HCT116 (cell line): ENCODE data around the gene STKLD1. TPM values are rescaled to one million over a fixed set of nuclear protein-coding genes. Genes with fewer than 3 reads are reported as not detected.

Experiments used
- ATAC-seq: fragments of 200-7000 bp; cut with Tn5 transposase; 2 replicates; pipeline ENCODE4 v1.9.1; 2020; ENCODE audit warnings: mild to moderate bottlenecking, moderate library complexity
- BruUV-seq: library from RNA; stranded (reverse); fragments of 400-500 nt; replicated peaks from 2 replicates; lab custom pipeline; 2021; lab: Mats Ljungman, UMichigan
- CTCF ChIA-PET: fragments of 300-600 bp; sonication (Branson Sonifier 250); formaldehyde crosslinking; loops from one replicate; lab custom pipeline; 2021; ENCODE audit warnings: antibody characterized with exemption; lab: Charles Lee
- POLR2A ChIA-PET: fragments of 300-600, 350-600 bp; sonication (Branson Sonifier 250); formaldehyde crosslinking; loops from one replicate; lab custom pipeline; 2021; ENCODE audit warnings: antibody characterized with exemption; lab: Charles Lee
- RAD21 ChIA-PET, 2 experiments: fragments of 300-600 bp; sonication (Branson Sonifier 250); formaldehyde crosslinking; loops; one replicate each; lab custom pipeline; 2023; ENCODE audit warnings: low total read pairs in 2 of 2; ENCODE audit not compliant: uncharacterized antibody in 2 of 2, unreplicated experiment in 2 of 2, low non-redundant PET in 1 of 2; lab: Charles Lee
- DNase-seq: peaks from one replicate; pipeline ENCODE4 v3.0.0-alpha.2; 2010; ENCODE audit warnings: low read depth, low spot score
- H2AFZ ChIP-seq: fragments of 200-600 bp; shearing (Covaris generic), sonication (generic); 2 replicates; pipeline ENCODE4 v1.6.1; 2017; ENCODE audit warnings: low read depth, mixed run types, mixed read lengths, antibody characterized with exemption, low read length; ENCODE audit not compliant: poor library complexity, severe bottlenecking
- H3K27ac ChIP-seq: 2 replicates; pipeline ENCODE4 v1.5.1; 2012; ENCODE audit warnings: low read depth, low read length
- H3K27me3 ChIP-seq: fragments of 200-600 bp; sonication (generic); 2 replicates; pipeline ENCODE4 v1.6.1; 2016; ENCODE audit warnings: mixed run types, low read length, mixed read lengths; ENCODE audit not compliant: insufficient read depth
- H3K36me3 ChIP-seq, 2 experiments: fragments of 200-500 bp in 1 of 2; fragments of 200-600 bp in 1 of 2; sonication (Bioruptor generic) in 1 of 2; sonication (generic) in 1 of 2; 2 replicates each; pipeline versions ENCODE4 v1.5.1 to v1.6.1; 2014 to 2016; ENCODE audit warnings: low read length in 2 of 2, inconsistent platforms in 1 of 2, mixed read lengths in 1 of 2, mixed run types in 1 of 2; ENCODE audit not compliant: insufficient read depth in 2 of 2, control insufficient read depth in 1 of 2
- H3K4me1 ChIP-seq, 2 experiments: fragments of 200-600 bp in 1 of 2; sonication (generic) in 1 of 2; 2 replicates each; pipeline versions ENCODE4 v1.5.1 to v1.6.1; 2012 to 2017; ENCODE audit warnings: low read length in 2 of 2, inconsistent platforms in 1 of 2, mild to moderate bottlenecking in 1 of 2, mixed read lengths in 1 of 2, mixed run types in 1 of 2, moderate library complexity in 1 of 2; ENCODE audit not compliant: insufficient read depth in 2 of 2, control insufficient read depth in 1 of 2
- H3K4me2 ChIP-seq: fragments of 200-600 bp; sonication (generic); 2 replicates; pipeline ENCODE4 v1.6.1; 2017; ENCODE audit warnings: mixed run types, low read length, mixed read lengths
- H3K4me3 ChIP-seq, 2 experiments: fragments of 200-600 bp in 1 of 2; sonication (generic) in 1 of 2; replicated peaks in 1 of 2; 2 replicates each; pipeline ENCODE4 v1.5.1; 2011 to 2016; ENCODE audit warnings: low read length in 2 of 2, control low read depth in 1 of 2, low read depth in 1 of 2, mild to moderate bottlenecking in 1 of 2, mixed read lengths in 1 of 2, mixed run types in 1 of 2
- H3K79me2 ChIP-seq: fragments of 200-600 bp; sonication (generic); 2 replicates; pipeline ENCODE4 v1.6.1; 2017; ENCODE audit warnings: mild to moderate bottlenecking, mixed run types, low read length, moderate library complexity, mixed read lengths; ENCODE audit not compliant: insufficient read depth
- H3K9ac ChIP-seq: fragments of 200-600 bp; sonication (generic); 2 replicates; pipeline ENCODE4 v1.6.1; 2016; ENCODE audit warnings: low read length, mixed read lengths
- H3K9me2 ChIP-seq: fragments of 200-600 bp; sonication (generic), shearing (Covaris generic); 2 replicates; pipeline ENCODE4 v1.6.1; 2017; ENCODE audit warnings: mixed run types, mild to moderate bottlenecking, moderate library complexity; ENCODE audit not compliant: insufficient read depth
- H3K9me3 ChIP-seq, 2 experiments: fragments of 200-500 bp in 1 of 2; fragments of 200-600 bp in 1 of 2; sonication (Bioruptor generic) in 1 of 2; sonication (generic) in 1 of 2; 2 replicates each; pipeline ENCODE4 v1.6.1; 2014 to 2017; ENCODE audit warnings: low read length in 2 of 2, mixed read lengths in 2 of 2, inconsistent platforms in 1 of 2, low read depth in 1 of 2, mild to moderate bottlenecking in 1 of 2, mixed run types in 1 of 2, moderate library complexity in 1 of 2; ENCODE audit not compliant: control insufficient read depth in 1 of 2, insufficient read depth in 1 of 2
- H4K20me1 ChIP-seq: fragments of 200-600 bp; sonication (generic), shearing (Covaris generic); 2 replicates; pipeline ENCODE4 v1.6.1; 2017; ENCODE audit warnings: mixed run types, mild to moderate bottlenecking, moderate library complexity; ENCODE audit not compliant: insufficient read depth
- CBX3 ChIP-seq: IDR thresholded peaks from 2 replicates; pipeline ENCODE4 v1.6.1; 2012; ENCODE audit warnings: low read depth
- JUND ChIP-seq: IDR thresholded peaks from 2 replicates; pipeline ENCODE4 v1.6.1; 2012
- intact Hi-C: fragments of 100-400 bp; cut with micrococcal nuclease; formaldehyde crosslinking; loops from 2 replicates; pipeline ENCODE4 v1.10.0; 2022
- total RNA-seq: library from RNA; stranded (reverse); gene quantifications from one replicate; pipeline ENCODE4 v1.2.1, GENCODE V29; 2021; ENCODE audit not compliant: unreplicated experiment
- TF ChIP-seq, protein P1 (sequence below), 3 experiments: fragments of 200-600 bp in 1 of 3; sonication (generic) in 1 of 3; IDR thresholded peaks in 2 of 3; conservative IDR thresholded peaks in 1 of 3; 2 replicates each; pipeline ENCODE4 v1.5.1; 2012 to 2017; ENCODE audit warnings: low read depth in 2 of 3, low read length in 2 of 3, antibody characterized with exemption in 1 of 3, borderline replicate concordance in 1 of 3, control low read depth in 1 of 3, mild to moderate bottlenecking in 1 of 3, mixed read lengths in 1 of 3, mixed run types in 1 of 3, moderate library complexity in 1 of 3; ENCODE audit not compliant: insufficient read depth in 1 of 3
- TF ChIP-seq, protein P2 (sequence below): IDR thresholded peaks from 2 replicates; pipeline ENCODE4 v1.6.1; 2011; ENCODE audit warnings: mild to moderate bottlenecking, low read length, moderate library complexity; ENCODE audit not compliant: insufficient replicate concordance; ENCODE audit errors: extremely low read depth

The STKLD1 gene
- total RNA-seq, 1 experiment from 2014 or later, result 0.37 TPM

DNA sequence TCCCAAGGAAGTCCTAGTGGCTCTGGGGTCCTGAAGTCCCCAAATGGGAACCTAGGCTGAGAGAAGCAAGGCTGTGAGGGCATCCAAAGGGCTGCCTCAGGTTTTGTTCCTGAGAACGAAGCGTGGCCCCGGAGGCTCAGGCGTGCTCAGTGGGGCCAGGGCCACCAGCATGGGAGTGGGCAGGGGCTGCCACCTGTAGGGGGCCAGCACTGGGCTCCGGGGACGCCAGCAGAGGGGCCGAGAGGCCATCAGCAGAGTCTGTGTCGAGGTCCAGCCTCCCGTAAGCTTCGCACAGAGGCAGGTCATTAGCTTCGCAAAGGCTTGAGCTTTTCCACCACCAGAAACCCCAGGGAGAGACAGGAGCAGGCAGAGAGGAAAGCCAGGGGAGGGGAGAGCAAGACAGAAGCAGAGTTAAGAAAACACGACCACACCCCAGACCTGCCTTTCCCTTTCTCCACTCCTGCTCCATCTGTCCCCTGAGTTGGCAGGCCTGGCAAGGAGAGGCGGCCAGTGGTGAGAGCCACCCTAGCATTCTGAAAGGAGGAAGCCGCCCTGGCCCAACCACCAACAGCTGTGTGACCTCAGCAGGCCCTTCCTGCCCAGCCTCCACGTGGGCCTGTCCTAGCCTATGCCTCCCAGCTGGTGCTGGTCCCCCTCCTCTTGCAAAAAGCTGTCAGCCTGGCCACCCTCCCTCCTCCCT lies 34.6 kb upstream of the STKLD1 start:
- CTCF ChIA-PET, result interaction anchor here (0.7 to 0.8 kb wide), 2 partner anchors 10 to 12 kb away, joined by 3 read pairs; no protein-coding TSS in a partner anchor
- RAD21 ChIA-PET, result no interaction called here
- Histone ChIP-seq H3K27me3 (no peaks in the 10 kb centered on the region), H3K4me1 (peaks cover 7 to 12% of the 10 kb centered on the region in 2 experiments), H3K27ac (no peak overlapping the region), H3K9ac (no peak overlapping the region), H3K4me2 (no peak overlapping the region), H3K79me2 (peaks cover 13% of the 10 kb centered on the region; the same call in 1 of the 2 replicates), H4K20me1 (no peaks in the 10 kb centered on the region), H2AFZ (no peak overlapping the region), H3K36me3 (peaks cover 33 to 45% of the 10 kb centered on the region in 2 experiments), H3K9me3 (no peaks in the 10 kb centered on the region), H3K9me2 (no peaks in the 10 kb centered on the region), H3K4me3 (no peak overlapping the region)
- BruUV-seq, result no TSS peak
- intact Hi-C loops, result no loop called here
- no peak for DNase-seq
- 0 out of 2 replicates have a peak, but pooled peaks have one; percentile 4 for ATAC-seq
- TF ChIP-seq, protein P1, sequence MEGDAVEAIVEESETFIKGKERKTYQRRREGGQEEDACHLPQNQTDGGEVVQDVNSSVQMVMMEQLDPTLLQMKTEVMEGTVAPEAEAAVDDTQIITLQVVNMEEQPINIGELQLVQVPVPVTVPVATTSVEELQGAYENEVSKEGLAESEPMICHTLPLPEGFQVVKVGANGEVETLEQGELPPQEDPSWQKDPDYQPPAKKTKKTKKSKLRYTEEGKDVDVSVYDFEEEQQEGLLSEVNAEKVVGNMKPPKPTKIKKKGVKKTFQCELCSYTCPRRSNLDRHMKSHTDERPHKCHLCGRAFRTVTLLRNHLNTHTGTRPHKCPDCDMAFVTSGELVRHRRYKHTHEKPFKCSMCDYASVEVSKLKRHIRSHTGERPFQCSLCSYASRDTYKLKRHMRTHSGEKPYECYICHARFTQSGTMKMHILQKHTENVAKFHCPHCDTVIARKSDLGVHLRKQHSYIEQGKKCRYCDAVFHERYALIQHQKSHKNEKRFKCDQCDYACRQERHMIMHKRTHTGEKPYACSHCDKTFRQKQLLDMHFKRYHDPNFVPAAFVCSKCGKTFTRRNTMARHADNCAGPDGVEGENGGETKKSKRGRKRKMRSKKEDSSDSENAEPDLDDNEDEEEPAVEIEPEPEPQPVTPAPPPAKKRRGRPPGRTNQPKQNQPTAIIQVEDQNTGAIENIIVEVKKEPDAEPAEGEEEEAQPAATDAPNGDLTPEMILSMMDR (IDR thresholded peaks at IDR 0.05 in 2 of 3, conservative IDR thresholded peaks at IDR 0.05 in 1 of 3; ENCODE audit: borderline replicate concordance in 1 of 3, insufficient read depth in 1 of 3, low read depth in 2 of 3, low read length in 2 of 3), result no peak
- POLR2A ChIA-PET, result interaction anchor here (1.0 kb wide), 1 partner anchor 15 kb away, joined by 4 read pairs; the partner anchor contains the start of genes SURF1 and SURF2

DNA sequence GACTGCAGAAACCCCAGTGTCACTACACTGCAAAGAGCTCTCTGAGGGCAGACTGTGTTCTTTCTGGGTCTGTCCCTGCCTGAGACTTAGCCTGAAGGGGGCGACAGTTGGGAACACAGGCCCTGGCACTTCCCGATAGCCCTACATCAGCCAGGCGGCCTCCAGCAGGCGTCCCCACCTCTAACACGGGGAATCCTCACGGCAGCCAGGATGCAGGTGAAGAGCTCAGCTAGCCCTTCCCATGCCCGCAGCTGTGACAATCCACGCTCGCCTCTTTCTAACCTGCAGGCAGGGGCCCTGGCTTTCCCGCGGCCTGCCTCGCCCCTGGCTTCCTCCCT lies 34.1 kb upstream of the STKLD1 start:
- no peak overlapping the region for H3K9ac ChIP-seq
- intact Hi-C loops, result no loop called here

More for the DNA sequence above, 34.1 kb upstream of the STKLD1 start:
- Histone ChIP-seq H3K79me2 (peaks cover 19% of the 10 kb centered on the region), H2AFZ (no peak overlapping the region), H4K20me1 (no peaks in the 10 kb centered on the region), H3K4me3 (no peak overlapping the region), H3K4me2 (no peak overlapping the region), H3K9me2 (no peaks in the 10 kb centered on the region), H3K4me1 (peaks cover 8 to 11% of the 10 kb centered on the region in 2 experiments), H3K9me3 (no peaks in the 10 kb centered on the region), H3K27me3 (no peaks in the 10 kb centered on the region), H3K36me3 (peaks cover 33 to 45% of the 10 kb centered on the region in 2 experiments), H3K27ac (peak overlapping the region; percentile 8; the same call in 1 of the 2 replicates)
- TF ChIP-seq, protein P1 (IDR thresholded peaks at IDR 0.05 in 2 of 3, conservative IDR thresholded peaks at IDR 0.05 in 1 of 3; ENCODE audit: borderline replicate concordance in 1 of 3, insufficient read depth in 1 of 3, low read depth in 2 of 3, low read length in 2 of 3), result peak in 2 of 3 experiments; percentile 50 to 66; a peak in 4 of 6 replicates
- TF ChIP-seq, protein P2, sequence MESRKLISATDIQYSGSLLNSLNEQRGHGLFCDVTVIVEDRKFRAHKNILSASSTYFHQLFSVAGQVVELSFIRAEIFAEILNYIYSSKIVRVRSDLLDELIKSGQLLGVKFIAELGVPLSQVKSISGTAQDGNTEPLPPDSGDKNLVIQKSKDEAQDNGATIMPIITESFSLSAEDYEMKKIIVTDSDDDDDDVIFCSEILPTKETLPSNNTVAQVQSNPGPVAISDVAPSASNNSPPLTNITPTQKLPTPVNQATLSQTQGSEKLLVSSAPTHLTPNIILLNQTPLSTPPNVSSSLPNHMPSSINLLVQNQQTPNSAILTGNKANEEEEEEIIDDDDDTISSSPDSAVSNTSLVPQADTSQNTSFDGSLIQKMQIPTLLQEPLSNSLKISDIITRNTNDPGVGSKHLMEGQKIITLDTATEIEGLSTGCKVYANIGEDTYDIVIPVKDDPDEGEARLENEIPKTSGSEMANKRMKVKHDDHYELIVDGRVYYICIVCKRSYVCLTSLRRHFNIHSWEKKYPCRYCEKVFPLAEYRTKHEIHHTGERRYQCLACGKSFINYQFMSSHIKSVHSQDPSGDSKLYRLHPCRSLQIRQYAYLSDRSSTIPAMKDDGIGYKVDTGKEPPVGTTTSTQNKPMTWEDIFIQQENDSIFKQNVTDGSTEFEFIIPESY, result no peak
- TF ChIP-seq JUND, result no peak
- no peak for TF ChIP-seq CBX3
- ChIA-PET CTCF (interaction anchor here (0.7 to 1.1 kb wide), 3 partner anchors 9 to 156 kb away, joined by 3 read pairs; no protein-coding TSS in a partner anchor), POLR2A (interaction anchor here (1.0 kb wide), 1 partner anchor 14 kb away, joined by 4 read pairs; the partner anchor contains the start of genes SURF1 and SURF2), RAD21 (no interaction called here)
- BruUV-seq, result no TSS peak
- ATAC-seq (peak; percentile 72), DNase-seq (no peak)
